ENCODE results near the gene SUPT16H. TPM values are rescaled to one million over a fixed set of nuclear protein-coding genes. Genes with fewer than 3 reads are reported as not detected.
A peak's percentile ranks its signal among the peaks of the same experiment; 100 is the strongest.

The SUPT16H gene
- total and polyA plus RNA-seq, 10 of the 15 experiments (the other 5 are each of a cell fraction or from before 2014, with no cell fraction given) = 90.7 to 201 (median 121) TPM

DNA sequence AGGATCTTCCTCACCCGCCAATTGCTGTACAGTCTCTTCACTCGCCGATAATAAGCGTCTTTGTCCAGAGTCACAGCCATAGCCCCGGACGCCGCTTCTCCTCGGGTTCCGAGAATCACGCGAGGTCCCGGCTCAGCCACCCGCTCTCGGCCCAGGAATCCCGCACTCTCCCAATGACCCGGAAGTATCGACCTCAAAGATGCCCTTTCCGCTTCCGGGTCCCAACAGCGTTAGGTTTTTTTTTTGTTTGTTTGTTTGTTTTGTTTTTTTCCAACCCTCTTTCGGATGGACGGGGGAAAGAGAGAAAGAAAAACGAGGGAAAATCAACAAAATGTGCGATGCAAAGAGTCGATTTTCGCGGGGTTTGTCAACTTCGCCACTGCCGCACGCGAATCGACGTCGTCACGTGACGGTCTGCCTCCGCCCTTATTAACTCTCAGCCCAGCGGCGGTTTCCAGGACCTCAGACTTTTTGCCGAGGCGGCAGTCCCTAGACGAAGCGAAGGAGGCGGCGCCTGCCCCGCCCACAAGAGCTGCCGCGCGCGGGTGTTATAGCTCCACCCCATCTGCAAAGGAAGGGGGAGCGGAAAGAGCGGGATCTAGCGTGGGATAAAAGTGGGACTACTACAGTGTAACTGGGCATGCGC is at the start of gene SUPT16H (continued):
- TF ChIP-seq RUNX3 (IDR thresholded peaks at IDR 0.05; ENCODE audit: low read length) (peak; percentile 57; the same call in 1 of the 2 replicates), POU2F2 (IDR thresholded peaks at IDR 0.05; ENCODE audit: borderline replicate concordance, low read depth, low read length) (no peak; the same call in 1 of the 3 replicates), ZBED1 (IDR thresholded peaks at IDR 0.05; ENCODE audit: borderline replicate concordance) (peak; percentile 10; the same call in 1 of the 2 replicates), TAF1 (IDR thresholded peaks at IDR 0.05; ENCODE audit: borderline replicate concordance, low read depth, low read length) (peak; percentile 91), ZNF207 (IDR thresholded peaks at IDR 0.05; ENCODE audit: borderline replicate concordance) (peak; percentile 44; the same call in 1 of the 2 replicates), SREBF2 (IDR thresholded peaks at IDR 0.05; ENCODE audit: low read length) (peak; percentile 64), SIX5 (IDR thresholded peaks at IDR 0.05; ENCODE audit: low read depth, low read length, severe bottlenecking) (peak; percentile 28), FOS (IDR thresholded peaks at IDR 0.05; ENCODE audit: borderline replicate concordance, extremely low read depth, insufficient read length) (no peak), NFIC (IDR thresholded peaks at IDR 0.05; ENCODE audit: low read depth, low read length) (peak; percentile 22; the same call in 1 of the 2 replicates), BCL11A (IDR thresholded peaks at IDR 0.05; ENCODE audit: low read depth, low read length) (0 out of 2 replicates have a peak, but pooled peaks have one; percentile 2), RB1 (IDR thresholded peaks at IDR 0.05; ENCODE audit: borderline replicate concordance) (peak; percentile 82; the same call in 1 of the 2 replicates), TARDBP (IDR thresholded peaks at IDR 0.05; ENCODE audit: borderline replicate concordance) (0 out of 2 replicates have a peak, but pooled peaks have one; percentile 43), YBX1 (IDR thresholded peaks at IDR 0.05) (no peak), CHD1 (IDR thresholded peaks at IDR 0.05; ENCODE audit: low read depth, low read length) (peak; percentile 88), NR2C2 (IDR thresholded peaks at IDR 0.05; ENCODE audit: borderline replicate concordance, control insufficient read depth, insufficient read length, low read depth) (peak; percentile 68), GATAD2B (conservative IDR thresholded peaks at IDR 0.05; ENCODE audit: low read depth) (no peak), SMC3 (IDR thresholded peaks at IDR 0.05; ENCODE audit: borderline replicate concordance, low read length) (no peak), EGR1 (IDR thresholded peaks at IDR 0.05; ENCODE audit: borderline replicate concordance in 1 of 2, low read depth in 2 of 2, low read length in 2 of 2) (peak in 1 of 2 experiments; percentile 46; a peak in 1 of 3 replicates), NBN (IDR thresholded peaks at IDR 0.05) (peak; percentile 81), RBBP5 (conservative IDR thresholded peaks at IDR 0.05) (no peak), MEF2A (IDR thresholded peaks at IDR 0.05; ENCODE audit: insufficient read depth, low read depth, low read length) (0 out of 2 replicates have a peak, but pooled peaks have one; percentile 9), POLR2A (IDR thresholded peaks at IDR 0.05; ENCODE audit: low read depth, low read length) (peak; percentile 64), PML (IDR thresholded peaks at IDR 0.05; ENCODE audit: low read length) (peak; percentile 56), ZNF384 (IDR thresholded peaks at IDR 0.05; ENCODE audit: borderline replicate concordance, low read depth, low read length) (peak; percentile 91)
- TF ChIP-seq, protein P1, sequence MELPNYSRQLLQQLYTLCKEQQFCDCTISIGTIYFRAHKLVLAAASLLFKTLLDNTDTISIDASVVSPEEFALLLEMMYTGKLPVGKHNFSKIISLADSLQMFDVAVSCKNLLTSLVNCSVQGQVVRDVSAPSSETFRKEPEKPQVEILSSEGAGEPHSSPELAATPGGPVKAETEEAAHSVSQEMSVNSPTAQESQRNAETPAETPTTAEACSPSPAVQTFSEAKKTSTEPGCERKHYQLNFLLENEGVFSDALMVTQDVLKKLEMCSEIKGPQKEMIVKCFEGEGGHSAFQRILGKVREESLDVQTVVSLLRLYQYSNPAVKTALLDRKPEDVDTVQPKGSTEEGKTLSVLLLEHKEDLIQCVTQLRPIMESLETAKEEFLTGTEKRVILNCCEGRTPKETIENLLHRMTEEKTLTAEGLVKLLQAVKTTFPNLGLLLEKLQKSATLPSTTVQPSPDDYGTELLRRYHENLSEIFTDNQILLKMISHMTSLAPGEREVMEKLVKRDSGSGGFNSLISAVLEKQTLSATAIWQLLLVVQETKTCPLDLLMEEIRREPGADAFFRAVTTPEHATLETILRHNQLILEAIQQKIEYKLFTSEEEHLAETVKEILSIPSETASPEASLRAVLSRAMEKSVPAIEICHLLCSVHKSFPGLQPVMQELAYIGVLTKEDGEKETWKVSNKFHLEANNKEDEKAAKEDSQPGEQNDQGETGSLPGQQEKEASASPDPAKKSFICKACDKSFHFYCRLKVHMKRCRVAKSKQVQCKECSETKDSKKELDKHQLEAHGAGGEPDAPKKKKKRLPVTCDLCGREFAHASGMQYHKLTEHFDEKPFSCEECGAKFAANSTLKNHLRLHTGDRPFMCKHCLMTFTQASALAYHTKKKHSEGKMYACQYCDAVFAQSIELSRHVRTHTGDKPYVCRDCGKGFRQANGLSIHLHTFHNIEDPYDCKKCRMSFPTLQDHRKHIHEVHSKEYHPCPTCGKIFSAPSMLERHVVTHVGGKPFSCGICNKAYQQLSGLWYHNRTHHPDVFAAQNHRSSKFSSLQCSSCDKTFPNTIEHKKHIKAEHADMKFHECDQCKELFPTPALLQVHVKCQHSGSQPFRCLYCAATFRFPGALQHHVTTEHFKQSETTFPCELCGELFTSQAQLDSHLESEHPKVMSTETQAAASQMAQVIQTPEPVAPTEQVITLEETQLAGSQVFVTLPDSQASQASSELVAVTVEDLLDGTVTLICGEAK (IDR thresholded peaks at IDR 0.05; ENCODE audit: borderline replicate concordance) = peak; percentile 97
- TF ChIP-seq, protein P2, sequence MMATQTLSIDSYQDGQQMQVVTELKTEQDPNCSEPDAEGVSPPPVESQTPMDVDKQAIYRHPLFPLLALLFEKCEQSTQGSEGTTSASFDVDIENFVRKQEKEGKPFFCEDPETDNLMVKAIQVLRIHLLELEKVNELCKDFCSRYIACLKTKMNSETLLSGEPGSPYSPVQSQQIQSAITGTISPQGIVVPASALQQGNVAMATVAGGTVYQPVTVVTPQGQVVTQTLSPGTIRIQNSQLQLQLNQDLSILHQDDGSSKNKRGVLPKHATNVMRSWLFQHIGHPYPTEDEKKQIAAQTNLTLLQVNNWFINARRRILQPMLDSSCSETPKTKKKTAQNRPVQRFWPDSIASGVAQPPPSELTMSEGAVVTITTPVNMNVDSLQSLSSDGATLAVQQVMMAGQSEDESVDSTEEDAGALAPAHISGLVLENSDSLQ (IDR thresholded peaks at IDR 0.05) = peak; percentile 69; the same call in 1 of the 2 replicates
- TF ChIP-seq, protein P3, sequence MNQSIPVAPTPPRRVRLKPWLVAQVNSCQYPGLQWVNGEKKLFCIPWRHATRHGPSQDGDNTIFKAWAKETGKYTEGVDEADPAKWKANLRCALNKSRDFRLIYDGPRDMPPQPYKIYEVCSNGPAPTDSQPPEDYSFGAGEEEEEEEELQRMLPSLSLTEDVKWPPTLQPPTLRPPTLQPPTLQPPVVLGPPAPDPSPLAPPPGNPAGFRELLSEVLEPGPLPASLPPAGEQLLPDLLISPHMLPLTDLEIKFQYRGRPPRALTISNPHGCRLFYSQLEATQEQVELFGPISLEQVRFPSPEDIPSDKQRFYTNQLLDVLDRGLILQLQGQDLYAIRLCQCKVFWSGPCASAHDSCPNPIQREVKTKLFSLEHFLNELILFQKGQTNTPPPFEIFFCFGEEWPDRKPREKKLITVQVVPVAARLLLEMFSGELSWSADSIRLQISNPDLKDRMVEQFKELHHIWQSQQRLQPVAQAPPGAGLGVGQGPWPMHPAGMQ (IDR thresholded peaks at IDR 0.05; ENCODE audit: borderline replicate concordance) = no peak
